HPDE6-E6E7 (cell line): ENCODE data around the gene ZPBP.
"Not testable (repeated sequence)": the region's sequence is repeated elsewhere in the genome, so short reads cannot be mapped to it uniquely, and the experiment has no call there.

Experiments used
- DNase-seq: peaks from one replicate; pipeline ENCODE4 v3.0.0; 2011; ENCODE audit warnings: missing footprints; ENCODE audit errors: extremely low spot score

Gene ZPBP

GRCh38 chr7:50041165-50041564, 51.9 kb downstream of the ZPBP start:
- DNase-seq = not testable (repeated sequence)

GRCh38 chr7:50037086-50037485, 56.0 kb downstream of the ZPBP start:
- DNase-seq = no peak

- DNase-seq = no peak
Measured at GRCh38 chr7:50022991-50023390, 70.1 kb downstream of the ZPBP start.

- no peak for DNase-seq
Measured at GRCh38 chr7:50022451-50022850, 70.6 kb downstream of the ZPBP start.

- DNase-seq = no peak
Measured at GRCh38 chr7:49995681-49996080, 97.4 kb downstream of the ZPBP start.

- no peak for DNase-seq
Measured at GRCh38 chr7:49986191-49986590, 106.9 kb downstream of the ZPBP start.

GRCh38 chr7:49980465-49980864, 112.6 kb downstream of the ZPBP start:
- DNase-seq = no peak

- no peak for DNase-seq
Measured at GRCh38 chr7:49976238-49976637, 116.8 kb downstream of the ZPBP start.

- no peak for DNase-seq
Measured at GRCh38 chr7:49974035-49974434, 119.0 kb downstream of the ZPBP start.

GRCh38 chr7:49937608-49938007, 155.4 kb downstream of the ZPBP start:
- DNase-seq = no peak

- no peak for DNase-seq
Measured at GRCh38 chr7:49931627-49932026, 161.4 kb downstream of the ZPBP start.

GRCh38 chr7:49928787-49929186, 164.3 kb downstream of the ZPBP start:
- DNase-seq = no peak

GRCh38 chr7:49927631-49928030, 165.4 kb downstream of the ZPBP start:
- DNase-seq = no peak

- no peak for DNase-seq
Measured at GRCh38 chr7:49926720-49927119, 166.3 kb downstream of the ZPBP start.

GRCh38 chr7:49911909-49912308, 181.1 kb downstream of the ZPBP start:
- no peak for DNase-seq

- DNase-seq = no peak
Measured at GRCh38 chr7:49894543-49894942, 198.5 kb downstream of the ZPBP start.

GRCh38 chr7:49893131-49893530, 199.9 kb downstream of the ZPBP start:
- no peak for DNase-seq

GRCh38 chr7:49892481-49892880, 200.6 kb downstream of the ZPBP start:
- DNase-seq = no peak
